Activated gamma-delta T cell (primary cell): Measurements from ENCODE around the gene CASR.

Experiments used
- DNase-seq: peaks from one replicate; lab custom pipeline; 2025; lab: John Stamatoyannopoulos, UW

Gene CASR

GRCh38 chr3:122258757-122259371 lies 75.4 kb downstream of the CASR start:
- DNase-seq: no peak

DNA sequence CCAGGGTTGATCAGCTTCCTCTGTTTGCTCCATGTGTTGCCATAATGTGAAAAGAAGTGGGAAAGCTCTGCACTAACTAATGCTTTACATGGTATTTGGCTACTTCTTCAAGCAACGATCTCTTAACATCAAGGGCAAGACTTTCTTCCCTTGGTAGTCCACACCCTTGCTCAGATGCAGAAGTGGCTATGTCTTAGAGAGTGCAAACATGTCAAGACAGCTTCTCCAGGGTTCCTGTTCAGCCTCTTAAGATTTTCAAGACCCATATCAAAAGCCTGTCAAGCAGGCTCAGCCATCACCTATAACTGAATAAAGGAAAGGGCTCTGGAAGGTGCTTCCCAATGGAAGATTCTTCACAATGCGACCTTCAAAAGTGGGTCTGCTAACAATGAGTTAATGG lies 76.7 kb downstream of the CASR start:
- DNase-seq: no peak

DNA sequence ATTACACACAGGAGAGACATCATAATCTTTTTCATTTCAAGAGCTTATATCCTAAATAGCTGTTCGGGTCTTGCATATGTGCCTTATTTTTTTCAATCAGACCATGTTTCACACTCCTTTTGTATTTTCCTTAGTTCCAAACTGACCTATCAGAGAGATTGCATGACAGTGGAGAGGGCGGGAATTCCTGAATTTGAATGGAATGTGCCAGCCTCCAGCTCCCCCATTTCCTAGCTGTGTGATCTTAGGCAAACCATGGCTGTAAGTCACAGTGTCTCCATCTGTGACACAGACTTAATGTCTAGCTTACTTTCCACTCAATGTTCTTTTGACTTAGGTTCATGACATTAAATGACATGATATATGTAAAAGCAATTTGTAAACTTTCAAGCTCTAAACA lies 79.6 kb downstream of the CASR start:
- DNase-seq: no peak

DNA sequence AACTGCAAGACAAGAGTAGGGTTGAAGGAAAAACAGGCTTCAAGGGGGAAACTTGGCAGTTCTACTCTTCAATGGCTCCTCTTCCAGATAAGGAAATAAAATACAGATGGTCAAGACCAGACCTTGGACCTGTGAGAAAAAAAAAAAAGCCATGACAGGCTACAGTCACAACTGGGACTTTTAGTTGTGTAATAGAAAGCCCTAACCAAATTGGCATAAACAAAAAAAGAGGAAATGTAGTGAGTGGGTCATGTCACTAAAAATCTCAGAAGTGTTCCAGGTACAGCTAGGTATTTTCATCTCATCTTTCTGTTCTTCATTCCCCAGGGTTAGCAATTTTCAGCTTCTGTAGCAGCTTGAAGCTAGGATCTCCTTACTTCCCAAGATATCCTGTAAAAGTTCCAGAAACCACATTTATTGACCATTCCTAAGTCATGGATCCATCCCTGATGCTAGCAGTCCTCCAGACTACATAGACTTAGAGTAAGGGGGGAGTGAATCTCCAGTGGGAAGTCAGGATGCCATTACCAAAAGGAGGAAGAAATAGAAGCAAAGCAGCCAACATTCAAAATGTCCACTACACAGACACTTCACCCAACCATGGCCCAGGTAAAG lies 80.6 kb downstream of the CASR start:
- no peak for DNase-seq

- DNase-seq: no peak
These were observed 82.5 kb downstream of the CASR start for GRCh38 chr3:122265957-122266356.

DNA sequence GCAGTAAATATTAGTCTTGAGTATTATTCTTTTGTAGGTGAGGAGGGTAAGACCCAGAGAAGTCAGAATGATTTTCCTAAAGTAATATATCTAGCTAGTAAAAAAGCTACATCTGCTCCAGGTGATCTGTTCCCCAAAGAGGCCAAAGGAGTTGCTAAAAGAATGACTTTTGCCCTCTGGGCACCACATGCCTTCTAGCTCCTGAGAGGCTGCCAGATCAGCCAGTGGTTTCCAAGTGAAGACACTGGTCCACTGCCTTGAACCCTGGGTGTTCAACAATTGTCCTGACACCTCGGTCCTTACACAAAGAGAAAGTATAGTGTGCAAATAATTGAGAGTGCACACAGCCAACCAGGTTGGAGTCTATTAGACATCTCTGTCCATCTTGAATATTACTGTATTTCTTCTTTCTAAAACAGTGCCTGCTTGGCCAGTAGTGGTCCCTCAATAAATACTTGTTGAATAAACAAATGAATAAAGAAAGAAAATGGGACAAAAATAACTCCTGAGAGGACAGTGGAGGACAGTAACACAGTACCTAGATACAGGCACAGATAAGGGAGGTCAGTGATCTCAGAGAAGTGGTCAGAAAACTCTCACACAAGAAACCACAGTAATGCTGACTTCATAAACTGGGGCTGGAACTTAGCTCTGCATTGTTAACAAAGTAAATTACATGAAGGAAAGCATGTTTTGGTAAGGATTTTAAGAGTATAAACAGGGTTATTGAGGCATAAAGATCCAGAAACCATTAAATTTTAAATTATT lies 85.0 kb downstream of the CASR start:
- DNase-seq: no peak

DNA sequence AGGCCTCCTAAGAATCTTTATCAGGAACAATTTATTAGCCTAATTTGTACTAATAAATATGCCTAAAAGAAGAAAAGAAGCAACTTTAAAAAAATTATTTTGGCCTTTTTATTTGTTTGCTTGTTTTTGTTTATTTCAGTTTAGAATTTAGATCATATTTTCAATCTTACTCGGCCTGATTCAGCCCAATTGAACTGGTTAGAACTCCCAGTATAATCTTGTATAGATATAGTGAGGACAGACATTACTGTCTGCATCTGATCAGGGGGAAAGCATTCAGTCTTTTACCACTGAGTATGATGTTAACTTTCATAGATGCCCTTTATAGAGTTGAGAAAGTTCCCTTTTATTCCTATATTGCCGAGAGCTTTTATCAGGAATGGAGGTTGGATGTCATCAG lies 85.6 kb downstream of the CASR start:
- no peak for DNase-seq

GRCh38 chr3:122271246-122271898 lies 87.9 kb downstream of the CASR start:
- DNase-seq: no peak

GRCh38 chr3:122272879-122273278 lies 89.4 kb downstream of the CASR start:
- no peak for DNase-seq

GRCh38 chr3:122273498-122273897 lies 90.0 kb downstream of the CASR start:
- no peak for DNase-seq

DNA sequence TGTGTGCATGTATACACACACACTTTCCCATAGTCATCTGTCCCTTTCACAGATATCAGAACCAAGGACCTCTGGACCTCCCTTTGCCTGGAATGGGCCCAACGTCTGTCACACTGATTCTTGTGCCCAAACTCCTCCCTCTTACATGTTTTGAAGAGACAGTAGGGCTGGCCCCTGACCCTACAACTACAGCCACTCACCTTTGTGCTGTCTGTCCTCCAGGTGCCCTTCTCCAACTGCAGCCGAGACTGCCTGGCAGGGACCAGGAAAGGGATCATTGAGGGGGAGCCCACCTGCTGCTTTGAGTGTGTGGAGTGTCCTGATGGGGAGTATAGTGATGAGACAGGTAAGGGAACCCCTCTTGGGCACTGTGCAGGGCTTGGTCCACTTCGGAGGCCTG lies 98.4 kb downstream of the CASR start:
- no peak for DNase-seq

DNA sequence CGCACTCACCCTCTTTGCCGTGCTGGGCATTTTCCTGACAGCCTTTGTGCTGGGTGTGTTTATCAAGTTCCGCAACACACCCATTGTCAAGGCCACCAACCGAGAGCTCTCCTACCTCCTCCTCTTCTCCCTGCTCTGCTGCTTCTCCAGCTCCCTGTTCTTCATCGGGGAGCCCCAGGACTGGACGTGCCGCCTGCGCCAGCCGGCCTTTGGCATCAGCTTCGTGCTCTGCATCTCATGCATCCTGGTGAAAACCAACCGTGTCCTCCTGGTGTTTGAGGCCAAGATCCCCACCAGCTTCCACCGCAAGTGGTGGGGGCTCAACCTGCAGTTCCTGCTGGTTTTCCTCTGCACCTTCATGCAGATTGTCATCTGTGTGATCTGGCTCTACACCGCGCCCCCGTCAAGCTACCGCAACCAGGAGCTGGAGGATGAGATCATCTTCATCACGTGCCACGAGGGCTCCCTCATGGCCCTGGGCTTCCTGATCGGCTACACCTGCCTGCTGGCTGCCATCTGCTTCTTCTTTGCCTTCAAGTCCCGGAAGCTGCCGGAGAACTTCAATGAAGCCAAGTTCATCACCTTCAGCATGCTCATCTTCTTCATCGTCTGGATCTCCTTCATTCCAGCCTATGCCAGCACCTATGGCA lies 100.5 kb downstream of the CASR start:
- DNase-seq: no peak

DNA sequence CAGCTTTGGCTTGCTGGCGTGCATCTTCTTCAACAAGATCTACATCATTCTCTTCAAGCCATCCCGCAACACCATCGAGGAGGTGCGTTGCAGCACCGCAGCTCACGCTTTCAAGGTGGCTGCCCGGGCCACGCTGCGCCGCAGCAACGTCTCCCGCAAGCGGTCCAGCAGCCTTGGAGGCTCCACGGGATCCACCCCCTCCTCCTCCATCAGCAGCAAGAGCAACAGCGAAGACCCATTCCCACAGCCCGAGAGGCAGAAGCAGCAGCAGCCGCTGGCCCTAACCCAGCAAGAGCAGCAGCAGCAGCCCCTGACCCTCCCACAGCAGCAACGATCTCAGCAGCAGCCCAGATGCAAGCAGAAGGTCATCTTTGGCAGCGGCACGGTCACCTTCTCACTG lies 101.0 kb downstream of the CASR start:
- no peak for DNase-seq

DNA sequence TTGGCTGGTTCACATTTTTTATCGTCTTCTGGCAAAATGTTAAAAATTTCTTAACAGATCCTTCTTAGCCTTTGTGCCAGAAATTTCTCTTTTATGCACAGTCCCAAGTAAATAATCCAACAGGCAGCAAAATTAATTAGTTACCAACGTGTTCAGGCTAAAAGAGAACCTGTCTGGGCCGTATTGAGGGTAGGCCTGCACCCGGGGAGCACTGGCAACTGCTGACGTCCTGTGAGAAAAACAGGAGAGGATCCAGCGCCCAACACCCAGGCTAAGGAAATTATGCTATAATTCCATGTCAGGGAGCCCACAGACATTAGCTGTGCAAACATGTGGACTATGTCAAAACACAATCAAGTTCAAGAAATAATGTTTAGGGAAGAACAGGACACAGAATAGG lies 110.9 kb downstream of the CASR start:
- no peak for DNase-seq

- DNase-seq: no peak
These were observed 112.0 kb downstream of the CASR start for GRCh38 chr3:122295266-122296062.

- DNase-seq: no peak
These were observed 114.8 kb downstream of the CASR start for GRCh38 chr3:122298239-122298638.

DNA sequence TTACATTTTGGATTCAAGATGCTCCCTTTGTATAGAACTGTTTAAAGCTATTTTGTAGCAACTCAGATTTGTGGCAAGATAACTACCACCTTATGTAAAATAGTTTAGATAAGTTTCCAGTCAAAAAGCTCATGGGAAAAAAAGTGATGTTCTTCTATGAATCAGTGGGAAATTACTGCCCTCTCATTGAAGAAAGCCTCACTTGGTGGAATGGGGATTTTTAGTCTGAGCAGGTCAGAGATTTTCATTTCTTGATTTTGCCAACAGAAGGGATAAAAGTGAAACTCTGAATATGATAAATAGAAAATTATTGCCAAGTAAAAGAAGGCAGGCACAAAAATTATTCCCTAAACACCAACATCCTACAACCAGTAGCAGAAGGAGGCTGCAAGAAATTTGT lies 115.7 kb downstream of the CASR start:
- DNase-seq: no peak

DNA sequence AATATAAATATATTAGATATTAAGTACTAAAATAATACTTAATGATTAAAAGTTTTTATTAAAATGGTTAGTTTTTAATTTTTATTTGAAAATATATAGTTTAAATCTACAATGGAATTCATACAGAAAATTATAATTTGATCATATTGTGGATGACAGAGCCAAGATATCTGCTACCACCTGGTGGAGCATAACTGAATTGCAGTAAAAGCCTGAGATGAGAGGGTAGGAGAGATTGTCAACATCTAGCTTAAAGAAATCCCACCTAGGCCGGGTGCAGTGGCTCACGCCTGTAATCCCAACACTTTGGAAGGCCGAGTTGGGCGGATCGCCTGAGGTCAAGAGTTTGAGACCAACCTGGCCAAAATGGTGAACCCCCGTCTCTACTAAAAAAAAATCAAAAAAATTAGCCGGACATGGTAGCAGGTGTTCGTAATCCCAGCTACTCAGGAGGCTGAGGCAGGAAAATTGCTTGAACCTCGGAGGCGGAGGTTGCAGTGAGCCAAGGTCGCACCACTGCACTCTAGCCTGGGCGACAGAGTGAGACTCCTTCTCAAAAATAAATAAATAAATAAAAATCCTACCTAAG lies 116.5 kb downstream of the CASR start:
- DNase-seq: no peak

DNA sequence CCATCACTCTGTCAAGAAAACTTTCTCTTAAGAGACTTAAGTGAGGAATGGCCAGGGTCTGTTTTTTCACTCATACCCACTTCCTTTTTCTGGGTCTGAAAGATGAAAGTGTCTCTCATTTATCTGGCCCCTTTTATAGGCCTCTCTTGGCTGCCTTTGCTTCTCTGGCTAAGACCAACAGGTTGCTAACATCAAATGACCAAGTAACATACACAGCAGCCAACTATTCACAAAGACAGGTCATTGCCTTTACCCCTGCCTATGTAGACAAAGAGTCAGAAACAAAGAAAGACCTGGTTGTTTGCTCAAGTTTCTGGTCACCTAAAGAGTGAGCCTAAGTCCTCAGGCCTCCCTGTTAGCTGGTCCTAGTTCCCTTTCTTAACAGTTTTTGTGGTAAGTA lies 117.6 kb downstream of the CASR start:
- no peak for DNase-seq

DNA sequence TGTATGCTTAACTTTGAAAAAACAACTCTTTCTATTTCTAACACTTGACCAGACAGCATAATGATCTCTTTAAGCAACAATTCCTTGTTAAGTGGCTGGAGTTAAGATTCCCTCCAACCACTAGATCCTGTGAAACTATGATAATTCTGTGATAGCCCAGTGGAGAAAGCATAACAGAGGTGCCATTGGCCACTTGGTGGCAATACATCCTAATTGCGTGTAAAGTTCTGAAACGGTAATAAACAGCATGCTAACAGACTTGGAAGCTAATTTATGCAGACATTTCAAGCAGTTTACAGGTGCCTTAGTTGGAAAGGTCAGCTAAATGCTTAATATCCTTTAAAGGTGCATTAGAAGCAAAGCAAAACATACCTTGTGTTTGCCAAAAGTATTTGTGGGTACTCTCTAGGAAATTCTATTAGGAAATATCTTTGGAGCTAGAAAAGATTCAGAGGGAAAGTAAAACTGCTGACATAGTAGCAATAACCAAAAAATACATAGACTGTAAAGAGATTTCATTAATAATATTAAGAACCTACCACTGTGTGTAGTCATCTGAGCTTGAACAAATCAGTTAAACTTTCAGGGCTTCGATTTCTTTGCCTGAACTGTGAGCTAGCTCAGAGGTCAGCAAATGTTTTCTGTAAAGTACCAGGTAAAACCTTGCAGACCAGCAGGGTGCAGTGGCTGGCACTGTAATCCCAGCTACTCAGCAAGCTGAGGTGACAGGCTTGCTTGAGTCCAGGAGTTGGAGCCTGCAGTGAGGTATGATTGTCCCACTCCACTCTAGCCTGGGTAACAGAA lies 122.6 kb downstream of the CASR start:
- DNase-seq: no peak
